HL-60 (cell line): ENCODE data around the gene LRRC32.

ENCODE experiments used
- GABPA ChIP-seq: IDR thresholded peaks from 2 replicates; pipeline ENCODE4 v1.6.1; 2012; ENCODE audit warnings: low read depth
- POLR2AphosphoS5 ChIP-seq: IDR thresholded peaks from 2 replicates; pipeline ENCODE4 v1.6.1; 2012; ENCODE audit warnings: low read depth
- REST ChIP-seq: IDR thresholded peaks from 2 replicates; pipeline ENCODE4 v1.6.1; 2012; ENCODE audit warnings: low read depth; ENCODE audit not compliant: insufficient replicate concordance
- SPI1 ChIP-seq: IDR thresholded peaks from 2 replicates; pipeline ENCODE4 v1.6.1; 2012; ENCODE audit warnings: low read depth, mild to moderate bottlenecking, borderline replicate concordance
- TF ChIP-seq, protein P1 (sequence below): IDR thresholded peaks from one replicate; pipeline ENCODE4 v1.5.1; 2011; ENCODE audit warnings: low read length, control low read depth, inconsistent platforms; ENCODE audit not compliant: insufficient read depth

GRCh38 chr11:76661834-76662434 lies 8.6 kb downstream of the LRRC32 start:
- TF ChIP-seq, protein P1, sequence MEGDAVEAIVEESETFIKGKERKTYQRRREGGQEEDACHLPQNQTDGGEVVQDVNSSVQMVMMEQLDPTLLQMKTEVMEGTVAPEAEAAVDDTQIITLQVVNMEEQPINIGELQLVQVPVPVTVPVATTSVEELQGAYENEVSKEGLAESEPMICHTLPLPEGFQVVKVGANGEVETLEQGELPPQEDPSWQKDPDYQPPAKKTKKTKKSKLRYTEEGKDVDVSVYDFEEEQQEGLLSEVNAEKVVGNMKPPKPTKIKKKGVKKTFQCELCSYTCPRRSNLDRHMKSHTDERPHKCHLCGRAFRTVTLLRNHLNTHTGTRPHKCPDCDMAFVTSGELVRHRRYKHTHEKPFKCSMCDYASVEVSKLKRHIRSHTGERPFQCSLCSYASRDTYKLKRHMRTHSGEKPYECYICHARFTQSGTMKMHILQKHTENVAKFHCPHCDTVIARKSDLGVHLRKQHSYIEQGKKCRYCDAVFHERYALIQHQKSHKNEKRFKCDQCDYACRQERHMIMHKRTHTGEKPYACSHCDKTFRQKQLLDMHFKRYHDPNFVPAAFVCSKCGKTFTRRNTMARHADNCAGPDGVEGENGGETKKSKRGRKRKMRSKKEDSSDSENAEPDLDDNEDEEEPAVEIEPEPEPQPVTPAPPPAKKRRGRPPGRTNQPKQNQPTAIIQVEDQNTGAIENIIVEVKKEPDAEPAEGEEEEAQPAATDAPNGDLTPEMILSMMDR, result no peak
- TF ChIP-seq POLR2AphosphoS5 (no peak), GABPA (no peak), REST (no peak), SPI1 (no peak)
